ENCODE results near the gene ZNF787. TPM values are rescaled to one million over a fixed set of nuclear protein-coding genes. Genes with fewer than 3 reads are reported as not detected.

ZNF787 gene
- total RNA-seq, 1 donor from 2014 or later = 33.9 TPM

DNA sequence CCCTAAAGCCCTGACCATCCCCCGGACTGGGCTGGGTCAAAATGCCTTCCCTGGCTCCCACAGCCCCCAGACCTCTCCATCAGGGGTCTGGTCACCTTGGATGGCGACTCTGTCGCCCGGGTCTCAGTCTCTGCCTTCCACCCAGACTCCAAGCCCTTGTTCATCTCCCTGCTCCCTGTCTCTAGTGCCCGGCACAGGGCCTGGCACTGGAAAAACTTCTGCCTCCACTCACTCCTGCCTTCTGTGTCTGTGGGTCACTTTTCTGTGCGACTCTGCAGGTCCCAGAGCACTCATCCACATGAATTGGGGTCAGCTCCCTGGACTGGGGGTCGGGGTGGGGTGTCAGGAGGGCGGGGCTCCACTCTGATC lies 1.1 kb downstream of the ZNF787 start:
- H3K9me3 Mint-ChIP-seq (ENCODE audit: low read depth) = no peaks in the 10 kb centered on the region
- H3K4me1 Mint-ChIP-seq (ENCODE audit: low read depth) = peaks cover 16% of the 10 kb centered on the region
- H3K27ac Mint-ChIP-seq = peak overlapping the region; percentile 89
- H3K4me3 Mint-ChIP-seq (ENCODE audit: low read depth) = peak overlapping the region; percentile 81
- TF ChIP-seq, protein P1, sequence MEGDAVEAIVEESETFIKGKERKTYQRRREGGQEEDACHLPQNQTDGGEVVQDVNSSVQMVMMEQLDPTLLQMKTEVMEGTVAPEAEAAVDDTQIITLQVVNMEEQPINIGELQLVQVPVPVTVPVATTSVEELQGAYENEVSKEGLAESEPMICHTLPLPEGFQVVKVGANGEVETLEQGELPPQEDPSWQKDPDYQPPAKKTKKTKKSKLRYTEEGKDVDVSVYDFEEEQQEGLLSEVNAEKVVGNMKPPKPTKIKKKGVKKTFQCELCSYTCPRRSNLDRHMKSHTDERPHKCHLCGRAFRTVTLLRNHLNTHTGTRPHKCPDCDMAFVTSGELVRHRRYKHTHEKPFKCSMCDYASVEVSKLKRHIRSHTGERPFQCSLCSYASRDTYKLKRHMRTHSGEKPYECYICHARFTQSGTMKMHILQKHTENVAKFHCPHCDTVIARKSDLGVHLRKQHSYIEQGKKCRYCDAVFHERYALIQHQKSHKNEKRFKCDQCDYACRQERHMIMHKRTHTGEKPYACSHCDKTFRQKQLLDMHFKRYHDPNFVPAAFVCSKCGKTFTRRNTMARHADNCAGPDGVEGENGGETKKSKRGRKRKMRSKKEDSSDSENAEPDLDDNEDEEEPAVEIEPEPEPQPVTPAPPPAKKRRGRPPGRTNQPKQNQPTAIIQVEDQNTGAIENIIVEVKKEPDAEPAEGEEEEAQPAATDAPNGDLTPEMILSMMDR (IDR thresholded peaks at IDR 0.05; ENCODE audit: unreplicated experiment) = no peak
- no peaks in the 10 kb centered on the region for H3K36me3 Mint-ChIP-seq (ENCODE audit: insufficient read depth)
- DNase-seq (ENCODE audit: low spot score, unreplicated experiment) = no peak
- no peaks in the 10 kb centered on the region for H3K27me3 Mint-ChIP-seq

DNA sequence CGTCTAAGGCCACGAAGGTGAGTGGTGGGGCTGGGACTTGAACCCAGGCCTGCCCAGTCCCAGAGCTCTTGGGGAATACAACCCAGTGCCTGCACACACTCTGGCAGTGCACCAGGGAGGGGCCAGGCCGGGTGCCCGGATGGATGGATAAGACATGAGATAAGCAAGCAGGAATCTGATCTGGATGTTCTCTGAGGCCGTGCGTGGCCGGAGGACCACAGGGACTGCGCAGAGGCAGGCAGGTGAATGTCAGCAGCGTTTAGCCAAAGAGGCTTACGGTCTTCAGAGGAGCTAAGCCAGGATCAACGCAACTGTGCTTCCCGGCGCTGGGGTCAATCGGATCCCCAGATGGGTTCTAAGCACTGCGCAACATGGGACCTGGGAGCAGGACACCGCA lies 1.5 kb downstream of the ZNF787 start:
- Mint-ChIP-seq H3K36me3 (ENCODE audit: insufficient read depth) (no peaks in the 10 kb centered on the region), H3K27ac (peak overlapping the region; percentile 89), H3K27me3 (no peaks in the 10 kb centered on the region), H3K4me1 (ENCODE audit: low read depth) (peaks cover 19% of the 10 kb centered on the region), H3K9me3 (ENCODE audit: low read depth) (no peaks in the 10 kb centered on the region), H3K4me3 (ENCODE audit: low read depth) (peak overlapping the region; percentile 81)
- DNase-seq (ENCODE audit: low spot score, unreplicated experiment) = no peak
- TF ChIP-seq, protein P1 (IDR thresholded peaks at IDR 0.05; ENCODE audit: unreplicated experiment) = no peak

DNA sequence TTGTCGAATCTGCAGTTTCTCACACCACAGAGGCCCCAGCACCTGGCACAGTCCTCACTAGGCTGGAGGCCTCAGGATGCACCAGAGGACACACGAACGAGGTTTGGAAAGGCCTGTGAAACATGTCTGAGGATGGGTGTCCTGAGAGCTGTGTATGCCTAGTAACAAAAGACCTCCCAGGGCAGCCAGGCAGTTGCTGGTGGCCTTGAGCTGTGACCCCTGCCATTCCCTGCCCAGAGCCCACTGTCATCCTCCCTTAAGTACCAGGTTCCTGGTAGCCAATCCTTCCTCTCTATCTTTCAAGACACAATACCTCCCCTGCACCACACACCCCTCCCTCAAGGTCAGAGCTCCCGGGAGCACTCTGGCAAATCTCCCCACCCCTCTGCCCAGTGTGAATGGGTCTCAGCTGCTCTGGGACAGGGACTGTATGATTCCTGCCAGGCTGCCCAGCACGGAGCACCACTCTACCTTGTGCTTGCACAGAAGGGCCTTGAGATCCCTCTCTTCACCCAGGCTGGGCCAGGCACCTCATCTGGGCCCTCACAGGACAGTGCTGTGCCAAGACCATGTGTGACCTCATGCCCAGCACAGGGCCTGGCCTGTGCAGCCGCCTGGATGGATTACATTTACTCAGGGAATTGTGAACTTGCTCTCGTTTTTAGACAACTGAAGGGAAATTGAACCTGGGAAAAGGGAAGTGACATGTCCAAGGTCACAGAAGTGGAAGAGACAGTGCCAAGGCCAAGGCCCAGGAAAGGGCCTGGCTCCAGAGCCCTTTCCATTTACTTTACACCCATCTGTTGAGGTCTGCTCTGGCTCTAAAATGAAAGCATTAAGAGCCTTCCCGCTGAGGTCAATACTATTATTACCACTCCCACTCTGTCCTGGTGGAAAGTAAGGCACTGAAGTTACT lies 2.2 kb downstream of the ZNF787 start:
- Mint-ChIP-seq H3K27me3 (no peaks in the 10 kb centered on the region), H3K4me1 (ENCODE audit: low read depth) (peaks cover 21% of the 10 kb centered on the region), H3K36me3 (ENCODE audit: insufficient read depth) (no peaks in the 10 kb centered on the region), H3K9me3 (ENCODE audit: low read depth) (no peaks in the 10 kb centered on the region), H3K27ac (peak overlapping the region; percentile 67), H3K4me3 (ENCODE audit: low read depth) (peak overlapping the region; percentile 81)
- DNase-seq (ENCODE audit: low spot score, unreplicated experiment) = no peak
- TF ChIP-seq, protein P1 (IDR thresholded peaks at IDR 0.05; ENCODE audit: unreplicated experiment) = no peak

DNA sequence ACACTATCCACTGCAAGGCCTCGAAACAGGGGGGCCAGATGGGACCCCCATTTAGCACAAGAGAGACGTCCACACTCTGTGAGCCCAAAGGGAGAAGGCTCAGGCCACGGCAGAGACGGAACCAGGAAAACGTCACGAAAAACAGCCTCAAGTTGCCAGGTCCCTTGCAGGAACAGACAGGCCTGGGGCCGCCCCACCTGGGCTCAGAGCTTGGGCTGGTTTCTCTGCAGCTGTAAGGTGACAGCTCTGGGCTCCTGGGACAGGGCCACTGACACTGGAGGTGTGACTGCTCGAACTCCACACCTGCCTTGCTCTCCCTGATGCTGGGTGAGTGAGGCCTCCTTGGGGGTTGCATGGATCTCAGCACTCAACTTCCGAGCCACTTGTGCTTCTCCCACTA lies 3.2 kb downstream of the ZNF787 start:
- TF ChIP-seq, protein P1 (IDR thresholded peaks at IDR 0.05; ENCODE audit: unreplicated experiment) = no peak
- peak overlapping the region; percentile 24 for H3K4me3 Mint-ChIP-seq (ENCODE audit: low read depth)

DNA sequence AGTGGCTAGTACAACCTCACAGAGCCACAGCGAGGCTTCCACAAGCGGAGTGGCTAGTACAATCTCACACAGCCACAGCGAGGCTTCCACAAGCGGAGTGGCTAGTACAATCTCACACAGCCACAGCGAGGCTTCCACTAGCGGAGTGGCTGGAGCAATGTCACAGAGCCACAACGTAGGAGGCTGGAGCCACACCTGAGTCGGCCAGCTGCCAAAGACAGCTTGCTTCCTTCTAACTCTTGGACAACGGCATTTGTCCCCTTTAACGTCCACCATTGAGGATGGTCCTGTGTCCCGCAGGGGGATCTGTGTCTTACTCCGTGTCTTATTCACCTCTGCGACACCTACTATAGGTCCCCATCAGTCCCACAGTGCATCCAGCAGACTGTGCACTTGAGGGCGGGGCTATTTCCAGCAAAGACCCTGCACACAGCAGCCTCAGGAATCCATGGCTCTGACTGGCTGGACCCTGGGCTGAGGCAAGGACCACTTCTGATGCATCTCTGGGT lies 3.7 kb downstream of the ZNF787 start:
- H3K4me1 Mint-ChIP-seq (ENCODE audit: low read depth) = peaks cover 29% of the 10 kb centered on the region
- H3K4me3 Mint-ChIP-seq (ENCODE audit: low read depth) = peak overlapping the region; percentile 24
- H3K27ac Mint-ChIP-seq = peak overlapping the region; percentile 59
- DNase-seq (ENCODE audit: low spot score, unreplicated experiment) = no peak
- H3K9me3 Mint-ChIP-seq (ENCODE audit: low read depth) = no peaks in the 10 kb centered on the region
- no peaks in the 10 kb centered on the region for H3K27me3 Mint-ChIP-seq
- TF ChIP-seq, protein P1 (IDR thresholded peaks at IDR 0.05; ENCODE audit: unreplicated experiment) = no peak
- no peaks in the 10 kb centered on the region for H3K36me3 Mint-ChIP-seq (ENCODE audit: insufficient read depth)

More for the DNA sequence above, 3.2 kb downstream of the ZNF787 start:
- Mint-ChIP-seq H3K36me3 (ENCODE audit: insufficient read depth) (no peaks in the 10 kb centered on the region), H3K27me3 (no peaks in the 10 kb centered on the region), H3K4me1 (ENCODE audit: low read depth) (peaks cover 26% of the 10 kb centered on the region), H3K9me3 (ENCODE audit: low read depth) (no peaks in the 10 kb centered on the region), H3K27ac (peak overlapping the region; percentile 59)
- DNase-seq (ENCODE audit: low spot score, unreplicated experiment) = no peak

All from progenitor cell of endocrine pancreas (in vitro differentiated cells).